T-helper 1 cell treated with Interleukin-12 subunit alpha and Interleukin-12 subunit beta and Interleukin-4 antibody, amounts not matched to agents 30 μg/mL and 1 μg/mL, for 36 hours (primary cell): ENCODE results near the gene PLAU.

Source experiments
- H3K27ac Mint-ChIP-seq: one replicate; pipeline ENCODE4 v1.8.0; 2021; ENCODE audit warnings: mild to moderate bottlenecking, mixed read lengths
- H3K27me3 Mint-ChIP-seq: one replicate; pipeline ENCODE4 v1.8.0; 2021; ENCODE audit warnings: low read depth, mixed read lengths
- H3K36me3 Mint-ChIP-seq: one replicate; pipeline ENCODE4 v1.8.0; 2021; ENCODE audit warnings: low read depth, mixed read lengths
- H3K4me1 Mint-ChIP-seq: one replicate; pipeline ENCODE4 v1.8.0; 2021; ENCODE audit warnings: low read depth, mixed read lengths
- H3K4me3 Mint-ChIP-seq: one replicate; pipeline ENCODE4 v1.8.0; 2021; ENCODE audit warnings: mild to moderate bottlenecking, moderate library complexity, mixed read lengths
- H3K9me3 Mint-ChIP-seq: one replicate; pipeline ENCODE4 v1.8.0; 2021; ENCODE audit warnings: mixed read lengths

The PLAU gene

GRCh38 chr10:73910764-73911552 lies at the start of gene PLAU:
PLAU (plus strand) TSS chr10:73911132; CDS start chr10:73911556, 424 bp downstream.
- Mint-ChIP-seq H3K27me3 (peaks cover 58% of the 10 kb centered on the region), H3K9me3 (no peaks in the 10 kb centered on the region)

GRCh38 chr10:73862011-73862410 lies 48.9 kb upstream of the PLAU start:
- no peak overlapping the region for H3K4me3 Mint-ChIP-seq
- no peaks in the 10 kb centered on the region for H3K27me3 Mint-ChIP-seq
- peaks cover 39% of the 10 kb centered on the region for H3K36me3 Mint-ChIP-seq
- H3K9me3 Mint-ChIP-seq = no peaks in the 10 kb centered on the region
- peaks cover 63% of the 10 kb centered on the region for H3K4me1 Mint-ChIP-seq
- H3K27ac Mint-ChIP-seq = no peak overlapping the region

More at GRCh38 chr10:73910764-73911552, at the start of gene PLAU:
- Mint-ChIP-seq H3K4me3 (peak within 1 kb of the TSS; percentile 97), H3K36me3 (peaks cover 7% of the 10 kb centered on the region), H3K27ac (peak within 1 kb of the TSS; percentile 67), H3K4me1 (peaks cover 32% of the 10 kb centered on the region)

DNA sequence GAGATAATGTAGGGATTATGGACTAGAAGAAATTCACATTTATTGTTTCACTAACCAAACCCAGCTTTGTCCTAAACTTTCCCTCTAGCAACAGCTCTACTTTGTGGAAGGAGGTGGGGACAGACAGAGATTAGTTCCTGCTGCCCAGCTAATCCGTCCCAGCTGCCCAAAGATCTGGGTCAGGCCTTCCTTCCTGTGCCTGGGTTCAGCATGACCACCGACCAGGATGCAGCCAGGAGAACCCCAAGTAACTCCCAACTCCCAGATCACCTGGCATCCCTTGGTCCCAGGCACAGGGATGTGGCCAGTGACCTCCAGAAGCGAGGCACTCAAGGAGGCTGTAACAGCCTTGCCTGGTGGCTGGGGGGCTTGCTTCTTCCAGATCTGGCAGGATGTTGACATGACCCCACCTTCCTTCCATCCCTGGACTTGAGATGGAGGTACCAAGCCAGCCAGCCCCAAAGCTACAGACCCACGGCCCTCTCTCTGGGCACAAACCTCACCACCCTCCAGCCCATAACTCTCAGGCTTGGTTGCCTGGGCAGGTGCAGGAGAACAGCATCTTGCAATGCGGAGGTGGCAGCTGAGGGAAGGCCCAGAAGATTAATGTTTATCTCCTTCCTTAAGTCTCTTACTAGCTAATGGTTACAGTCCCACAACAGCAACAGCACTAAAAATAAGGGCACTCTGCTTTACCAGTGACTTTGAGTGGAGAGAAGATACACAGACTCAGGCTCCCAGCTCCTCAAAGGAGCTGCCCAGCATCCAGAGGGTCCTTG lies 47.7 kb upstream of the PLAU start:
- Mint-ChIP-seq H3K4me1 (peaks cover 60% of the 10 kb centered on the region), H3K27ac (no peak overlapping the region), H3K36me3 (peaks cover 35% of the 10 kb centered on the region), H3K4me3 (no peak overlapping the region), H3K9me3 (no peaks in the 10 kb centered on the region), H3K27me3 (no peaks in the 10 kb centered on the region)

- peak overlapping the region; percentile 82 for H3K4me3 Mint-ChIP-seq
- peak overlapping the region; percentile 53 for H3K27ac Mint-ChIP-seq
- H3K9me3 Mint-ChIP-seq = no peaks in the 10 kb centered on the region
- peaks cover 61% of the 10 kb centered on the region for H3K4me1 Mint-ChIP-seq
- H3K27me3 Mint-ChIP-seq = no peaks in the 10 kb centered on the region
- H3K36me3 Mint-ChIP-seq = peaks cover 29% of the 10 kb centered on the region
Measured at GRCh38 chr10:73864229-73864628, 46.7 kb upstream of the PLAU start.

DNA sequence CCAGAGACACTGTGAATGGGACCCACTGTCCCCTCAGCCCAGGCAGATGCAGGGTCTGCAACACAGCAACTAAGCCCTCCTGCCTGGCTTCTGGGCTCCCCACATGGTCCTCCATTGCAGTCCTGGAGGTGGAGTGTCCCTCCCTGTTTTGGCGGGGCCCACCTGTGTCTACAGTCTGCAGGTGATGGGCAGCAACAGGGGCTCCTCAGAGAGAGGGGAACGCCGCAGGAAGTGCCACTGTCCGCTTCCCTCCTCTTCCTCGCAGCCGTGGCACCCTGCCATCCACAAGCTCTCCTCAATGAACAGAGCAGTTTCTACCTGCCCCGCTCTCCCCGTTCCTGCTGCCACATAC lies 45.8 kb upstream of the PLAU start:
- peaks cover 57% of the 10 kb centered on the region for H3K4me1 Mint-ChIP-seq
- H3K36me3 Mint-ChIP-seq = peaks cover 30% of the 10 kb centered on the region
- H3K27me3 Mint-ChIP-seq = no peaks in the 10 kb centered on the region
- H3K4me3 Mint-ChIP-seq = peak overlapping the region; percentile 82
- H3K27ac Mint-ChIP-seq = peak overlapping the region; percentile 96
- H3K9me3 Mint-ChIP-seq = no peaks in the 10 kb centered on the region

- Mint-ChIP-seq H3K36me3 (peaks cover 28% of the 10 kb centered on the region), H3K9me3 (no peaks in the 10 kb centered on the region), H3K4me3 (peak overlapping the region; percentile 82), H3K27me3 (no peaks in the 10 kb centered on the region), H3K27ac (peak overlapping the region; percentile 96), H3K4me1 (peaks cover 61% of the 10 kb centered on the region)
Measured at GRCh38 chr10:73865459-73866442, 45.2 kb upstream of the PLAU start.

GRCh38 chr10:73866621-73867020 lies 44.3 kb upstream of the PLAU start:
- Mint-ChIP-seq H3K9me3 (no peaks in the 10 kb centered on the region), H3K36me3 (peaks cover 32% of the 10 kb centered on the region), H3K27ac (peak overlapping the region; percentile 96), H3K4me1 (peaks cover 68% of the 10 kb centered on the region), H3K27me3 (no peaks in the 10 kb centered on the region), H3K4me3 (no peak overlapping the region)

DNA sequence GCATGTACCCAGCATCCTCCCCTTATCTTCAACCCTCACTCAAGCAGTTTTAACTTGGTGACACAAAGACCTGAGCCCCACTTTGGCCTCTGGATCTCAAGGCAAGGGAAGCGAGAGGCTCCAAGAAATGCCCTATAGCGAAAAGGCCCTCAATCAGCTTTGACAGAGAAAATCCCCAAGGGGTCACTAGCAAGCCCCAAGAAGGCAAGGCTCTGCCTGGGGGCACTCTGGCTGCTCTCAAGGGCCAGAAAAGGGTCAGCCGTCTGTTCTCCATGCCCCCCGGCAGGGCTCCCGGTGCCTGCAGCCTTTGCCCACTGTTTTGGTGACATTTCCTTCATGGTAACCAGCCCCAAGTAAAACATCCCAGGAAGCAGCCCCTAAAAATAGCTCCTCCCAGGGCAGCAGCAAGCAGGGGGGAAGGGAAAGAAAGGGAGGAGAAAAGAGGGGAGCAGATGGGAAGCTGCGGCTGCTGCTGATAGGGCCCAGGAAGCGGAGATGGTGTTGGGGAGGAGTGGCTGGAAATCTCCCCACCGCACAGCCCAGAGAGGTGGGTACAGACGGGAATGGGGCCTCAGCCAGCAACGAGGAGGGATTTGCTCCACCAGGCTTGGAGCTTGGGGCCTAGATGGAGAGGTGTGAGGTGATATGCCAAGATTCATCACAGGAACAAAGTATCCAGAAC lies 43.7 kb upstream of the PLAU start:
- H3K27ac Mint-ChIP-seq = peak overlapping the region; percentile 96
- no peak overlapping the region for H3K4me3 Mint-ChIP-seq
- H3K4me1 Mint-ChIP-seq = peaks cover 72% of the 10 kb centered on the region
- H3K9me3 Mint-ChIP-seq = no peaks in the 10 kb centered on the region
- peaks cover 37% of the 10 kb centered on the region for H3K36me3 Mint-ChIP-seq
- no peaks in the 10 kb centered on the region for H3K27me3 Mint-ChIP-seq

DNA sequence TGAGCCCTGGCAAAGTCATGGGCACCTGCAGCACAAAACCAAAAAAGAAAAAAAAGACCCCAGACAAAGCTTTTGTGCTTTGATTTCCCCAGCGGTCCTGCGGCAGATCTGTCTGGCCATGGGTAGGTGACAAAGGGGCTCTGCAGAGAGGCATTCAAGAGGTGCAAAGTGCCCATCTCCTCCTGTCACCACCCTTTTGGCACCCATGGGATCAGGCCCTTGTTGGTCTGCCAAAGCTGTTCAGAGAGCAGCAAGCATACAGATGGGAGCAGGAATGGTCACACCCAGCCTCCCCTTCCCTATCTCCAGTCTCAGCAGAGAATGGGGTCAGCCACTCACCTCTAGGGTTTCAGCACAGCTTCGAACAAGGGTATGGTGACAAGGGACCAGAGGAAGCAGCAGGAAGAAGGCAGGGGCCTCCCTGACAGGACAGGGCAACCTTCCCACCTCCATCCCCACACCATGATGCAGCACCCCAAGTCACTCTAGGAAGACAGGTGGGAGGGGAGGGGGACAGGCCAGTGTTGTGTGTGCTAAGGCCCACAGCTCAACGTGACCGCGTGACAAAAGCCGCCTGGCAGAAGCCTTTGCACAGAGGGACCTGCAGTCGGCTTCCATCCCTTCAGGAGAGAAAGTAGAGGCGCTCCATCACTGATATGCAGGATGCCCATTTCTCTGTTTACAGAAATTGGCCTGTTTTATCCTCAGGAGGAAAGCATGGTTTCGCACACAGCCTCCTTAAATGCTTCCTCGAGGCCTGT lies 42.9 kb upstream of the PLAU start:
- Mint-ChIP-seq H3K4me1 (peaks cover 78% of the 10 kb centered on the region), H3K27me3 (no peaks in the 10 kb centered on the region), H3K9me3 (no peaks in the 10 kb centered on the region), H3K36me3 (peaks cover 42% of the 10 kb centered on the region), H3K4me3 (no peak overlapping the region), H3K27ac (peak overlapping the region; percentile 49)

DNA sequence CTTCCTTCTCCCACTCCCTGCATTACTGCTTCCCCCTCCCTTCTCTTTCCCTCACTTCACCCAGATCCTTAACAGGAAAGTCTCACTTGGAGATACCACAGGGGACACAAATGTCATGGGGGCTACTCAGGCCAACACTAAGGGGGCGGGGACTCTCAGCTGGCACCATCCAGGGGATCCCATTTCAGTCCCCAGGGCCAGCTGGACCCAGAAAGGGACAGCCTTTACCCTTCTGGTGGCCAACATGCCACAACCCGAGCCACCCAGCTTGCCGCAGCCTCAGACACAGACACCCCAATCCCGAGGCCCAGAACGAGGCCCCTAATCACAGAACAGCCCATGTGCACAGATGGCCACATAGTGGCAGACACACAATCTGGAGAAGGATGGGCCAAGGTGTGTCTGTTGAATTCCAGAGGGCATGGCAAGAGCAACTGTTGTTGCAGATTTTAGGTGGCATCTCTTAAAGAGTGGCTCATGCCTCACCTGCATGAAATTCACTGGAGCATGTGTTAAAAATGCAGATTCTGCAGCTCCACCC lies 42.2 kb upstream of the PLAU start:
- peaks cover 39% of the 10 kb centered on the region for H3K36me3 Mint-ChIP-seq
- H3K4me3 Mint-ChIP-seq = no peak overlapping the region
- H3K9me3 Mint-ChIP-seq = no peaks in the 10 kb centered on the region
- peaks cover 79% of the 10 kb centered on the region for H3K4me1 Mint-ChIP-seq
- peak overlapping the region; percentile 43 for H3K27ac Mint-ChIP-seq
- no peaks in the 10 kb centered on the region for H3K27me3 Mint-ChIP-seq

- Mint-ChIP-seq H3K4me3 (peak overlapping the region; percentile 79), H3K4me1 (peaks cover 62% of the 10 kb centered on the region), H3K27me3 (no peaks in the 10 kb centered on the region), H3K36me3 (peaks cover 29% of the 10 kb centered on the region), H3K9me3 (no peaks in the 10 kb centered on the region), H3K27ac (no peak overlapping the region)
Measured at GRCh38 chr10:73871295-73872189, 39.4 kb upstream of the PLAU start.

DNA sequence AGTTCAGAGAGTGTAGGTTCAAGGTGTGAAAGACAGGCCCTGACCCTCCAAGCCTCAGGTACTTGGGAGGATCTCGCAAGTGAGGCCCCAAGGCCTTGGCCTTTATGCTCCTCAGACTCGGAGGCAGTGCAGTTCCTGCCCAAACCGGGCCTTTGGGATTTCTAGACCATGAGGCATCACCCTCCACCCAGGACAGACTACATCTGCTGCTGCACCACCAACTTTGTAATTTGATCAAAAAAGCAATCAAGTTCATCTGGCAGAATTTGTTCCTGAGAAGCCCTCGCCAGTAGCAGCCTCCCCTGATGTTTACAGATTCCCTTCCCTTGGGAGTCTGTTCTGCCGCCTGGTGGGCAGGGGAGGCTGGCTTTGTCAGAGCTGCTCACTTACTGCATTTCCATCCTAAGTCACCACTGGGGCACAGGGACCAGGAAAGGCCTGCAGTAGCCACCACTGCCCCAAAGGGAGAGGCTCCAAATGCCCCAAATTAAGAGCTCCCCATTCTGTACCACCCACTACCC lies 38.7 kb upstream of the PLAU start:
- Mint-ChIP-seq H3K4me3 (peak overlapping the region; percentile 79), H3K4me1 (peaks cover 59% of the 10 kb centered on the region), H3K9me3 (no peaks in the 10 kb centered on the region), H3K27me3 (peaks cover 5% of the 10 kb centered on the region), H3K27ac (no peak overlapping the region), H3K36me3 (peaks cover 25% of the 10 kb centered on the region)
